IMR-90 (cell line): ENCODE results near the gene RUNX2. TPM values are rescaled to one million over a fixed set of nuclear protein-coding genes. Genes with fewer than 3 reads are reported as not detected.

Experiments used
- ATAC-seq: fragments of 200-7000 bp; cut with Tn5 transposase; 2 replicates; pipeline ENCODE4 v1.9.1; 2020; ENCODE audit warnings: low read depth, mild to moderate bottlenecking, moderate library complexity
- BruUV-seq: library from RNA; stranded (reverse); fragments of 400-500 nt; replicated peaks from 2 replicates; lab custom pipeline; 2021; lab: Mats Ljungman, UMichigan
- CTCF ChIA-PET: fragments of 300-600 bp; formaldehyde crosslinking; extraction: SDS; loops from one replicate; lab custom pipeline; 2021; ENCODE audit warnings: antibody characterized with exemption; lab: Yijun Ruan, JAX
- POLR2A ChIA-PET: fragments of 300-600 bp; sonication (Branson Sonifier 250); formaldehyde crosslinking; loops from one replicate; lab custom pipeline; 2022; ENCODE audit warnings: antibody characterized with exemption; ENCODE audit not compliant: unreplicated experiment; lab: Charles Lee
- DNase-seq: peaks from one replicate; pipeline ENCODE4 v3.0.0; 2013
- H2AFZ ChIP-seq: replicated peaks from 2 replicates; pipeline ENCODE3; 2013; ENCODE audit warnings: low read length, mild to moderate bottlenecking; ENCODE audit not compliant: poor library complexity
- H2AK5ac ChIP-seq: 2 replicates; pipeline ENCODE4 v1.6.1; 2013; ENCODE audit warnings: low read depth, low read length, inconsistent platforms
- H2AK9ac ChIP-seq: replicated peaks from 2 replicates; pipeline ENCODE3; 2013; ENCODE audit warnings: mild to moderate bottlenecking, low read depth, low read length, moderate library complexity; ENCODE audit not compliant: poor library complexity
- H2BK120ac ChIP-seq: 2 replicates; pipeline ENCODE4 v1.6.1; 2013; ENCODE audit warnings: low read depth, low read length, inconsistent platforms
- H2BK15ac ChIP-seq: 3 replicates; pipeline ENCODE4 v1.6.1; 2013; ENCODE audit warnings: low read depth, low read length, inconsistent platforms
- H2BK20ac ChIP-seq: 2 replicates; pipeline ENCODE4 v1.6.1; 2013; ENCODE audit warnings: low read depth, mild to moderate bottlenecking, inconsistent platforms, low read length, moderate library complexity
- H2BK5ac ChIP-seq: 2 replicates; pipeline ENCODE4 v1.6.1; 2013; ENCODE audit warnings: mild to moderate bottlenecking, low read depth, low read length, inconsistent platforms; ENCODE audit not compliant: poor library complexity, severe bottlenecking
- H3K14ac ChIP-seq: replicated peaks from 2 replicates; pipeline ENCODE4 v1.6.1; 2013; ENCODE audit warnings: low read depth, low read length, inconsistent platforms
- H3K18ac ChIP-seq: 2 replicates; pipeline ENCODE4 v1.6.1; 2013; ENCODE audit warnings: low read depth, low read length, control low read depth
- H3K23ac ChIP-seq: 2 replicates; pipeline ENCODE4 v1.6.1; 2013; ENCODE audit warnings: low read depth, low read length, inconsistent platforms
- H3K27ac ChIP-seq: 2 replicates; pipeline ENCODE4 v1.5.1; 2013; ENCODE audit warnings: mild to moderate bottlenecking, control low read depth, low read length; ENCODE audit not compliant: insufficient read depth
- H3K27me3 ChIP-seq: 2 replicates; pipeline ENCODE4 v1.6.1; 2013; ENCODE audit warnings: low read length; ENCODE audit not compliant: control insufficient read depth, insufficient read depth
- H3K36me3 ChIP-seq: 2 replicates; pipeline ENCODE4 v1.6.1; 2013; ENCODE audit warnings: low read length, mixed read lengths; ENCODE audit not compliant: control insufficient read depth, insufficient read depth
- H3K4ac ChIP-seq: 2 replicates; pipeline ENCODE4 v1.6.1; 2013; ENCODE audit warnings: low read depth, low read length, inconsistent platforms
- H3K4me1 ChIP-seq: 2 replicates; pipeline ENCODE4 v1.6.1; 2013; ENCODE audit warnings: low read length, mixed read lengths; ENCODE audit not compliant: control insufficient read depth, insufficient read depth
- H3K4me2 ChIP-seq: 2 replicates; pipeline ENCODE4 v1.6.1; 2013; ENCODE audit warnings: low read depth, mild to moderate bottlenecking, control low read depth, low read length, moderate library complexity
- H3K4me3 ChIP-seq: 2 replicates; pipeline ENCODE4 v1.5.1; 2013; ENCODE audit warnings: low read depth, mild to moderate bottlenecking, control low read depth, low read length, moderate library complexity; ENCODE audit not compliant: insufficient read depth
- H3K56ac ChIP-seq: 2 replicates; pipeline ENCODE4 v1.6.1; 2013; ENCODE audit warnings: low read length, inconsistent platforms; ENCODE audit not compliant: insufficient read depth; ENCODE audit errors: extremely low read depth
- H3K79me1 ChIP-seq, 2 experiments: 2 replicates each; pipeline ENCODE4 v1.6.1; 2013; ENCODE audit warnings: low read length in 2 of 2, inconsistent platforms in 1 of 2, low read depth in 1 of 2
- H3K9ac ChIP-seq: 2 replicates; pipeline ENCODE4 v1.6.1; 2013; ENCODE audit warnings: low read depth, low read length, control low read depth
- H3K9me1 ChIP-seq: 2 replicates; pipeline ENCODE4 v1.6.1; 2013; ENCODE audit warnings: low read length, inconsistent platforms; ENCODE audit not compliant: insufficient read depth
- H3K9me3 ChIP-seq: 2 replicates; pipeline ENCODE4 v1.6.1; 2013; ENCODE audit warnings: low read length; ENCODE audit not compliant: control insufficient read depth, insufficient read depth
- H4K20me1 ChIP-seq: 2 replicates; pipeline ENCODE4 v1.6.1; 2013; ENCODE audit warnings: low read length, inconsistent platforms; ENCODE audit not compliant: insufficient read depth
- H4K5ac ChIP-seq: 2 replicates; pipeline ENCODE4 v1.6.1; 2013; ENCODE audit warnings: mild to moderate bottlenecking, low read depth, low read length, control low read depth
- H4K8ac ChIP-seq, 2 experiments: 2 replicates each; pipeline ENCODE4 v1.6.1; 2013; ENCODE audit warnings: low read depth in 2 of 2, low read length in 2 of 2, control low read depth in 1 of 2, inconsistent platforms in 1 of 2
- H4K91ac ChIP-seq: 2 replicates; pipeline ENCODE4 v1.6.1; 2013; ENCODE audit warnings: low read depth, low read length, inconsistent platforms; ENCODE audit not compliant: insufficient read depth
- CEBPB ChIP-seq: IDR thresholded peaks from 2 replicates; pipeline ENCODE4 v1.6.1; 2012; ENCODE audit warnings: low read depth, low read length, improper control_type of control experiment
- CTCF ChIP-seq: conservative IDR thresholded peaks from 2 replicates; pipeline ENCODE4 v1.5.1; 2012; ENCODE audit warnings: mild to moderate bottlenecking, low read depth, low read length, improper control_type of control experiment
- POLR2A ChIP-seq: IDR thresholded peaks from 2 replicates; pipeline ENCODE4 v1.6.1; 2012; ENCODE audit warnings: mild to moderate bottlenecking, low read depth, low read length
- whole genome bisulfite sequencing, 2 experiments: methylation state at CpG; one replicate each; pipeline versions ENCODE4 v1.1.5 to v1.1.7; 2013; ENCODE audit warnings: missing lambda C conversion rate in 2 of 2; ENCODE audit not compliant: insufficient read length in 1 of 2; ENCODE audit errors: extremely low coverage in 2 of 2; 5-methylcytosine and 5-hydroxymethylcytosine counted together
- dilution Hi-C: fragments of 300-500 bp; cut with HindIII; formaldehyde crosslinking; loops from one replicate; pipeline ENCODE4 v1.14.3; 2018; ENCODE audit warnings: low sequenced_read_pairs; ENCODE audit not compliant: unreplicated experiment
- in situ Hi-C: fragments of 300-500 bp; cut with MboI; formaldehyde crosslinking; loops from 3 replicates; pipeline ENCODE4 v1.14.3; 2019; ENCODE audit warnings: low sequenced_read_pairs, inconsistent platforms, mixed read lengths
- intact Hi-C: fragments of 100-400 bp; cut with micrococcal nuclease; formaldehyde crosslinking; loops from 2 replicates; pipeline ENCODE4 v1.10.0; 2022
- polyA plus RNA-seq, 3 experiments: library from polyadenylated mRNA; depleted of rRNA; stranded (reverse); fragments of >200 nt; gene quantifications; 2 replicates each; pipeline ENCODE4 v1.2.3, GENCODE V29; 2012; ENCODE audit warnings: low replicate concordance in 1 of 3
- total RNA-seq: library from RNA; depleted of rRNA; stranded (reverse); fragments of >200 nt; gene quantifications from 2 replicates; pipeline ENCODE4 v1.2.3, GENCODE V29; 2012

The RUNX2 gene
- total and polyA plus RNA-seq, 2 of the 4 experiments (the other 2 are of a cell fraction) = 2.3 to 4.7 TPM

DNA sequence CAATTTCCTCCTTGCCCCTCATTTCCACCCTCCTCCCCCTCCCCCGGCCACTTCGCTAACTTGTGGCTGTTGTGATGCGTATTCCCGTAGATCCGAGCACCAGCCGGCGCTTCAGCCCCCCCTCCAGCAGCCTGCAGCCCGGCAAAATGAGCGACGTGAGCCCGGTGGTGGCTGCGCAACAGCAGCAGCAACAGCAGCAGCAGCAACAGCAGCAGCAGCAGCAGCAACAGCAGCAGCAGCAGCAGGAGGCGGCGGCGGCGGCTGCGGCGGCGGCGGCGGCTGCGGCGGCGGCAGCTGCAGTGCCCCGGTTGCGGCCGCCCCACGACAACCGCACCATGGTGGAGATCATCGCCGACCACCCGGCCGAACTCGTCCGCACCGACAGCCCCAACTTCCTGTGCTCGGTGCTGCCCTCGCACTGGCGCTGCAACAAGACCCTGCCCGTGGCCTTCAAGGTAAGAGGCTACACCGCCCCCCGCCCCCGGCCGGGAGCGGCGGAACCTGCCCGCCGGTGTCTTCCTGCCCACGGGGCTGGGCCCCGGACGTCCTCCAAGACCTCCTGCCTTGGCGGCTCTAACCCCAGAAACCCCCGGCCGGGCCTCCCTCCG is 94.5 kb downstream of the RUNX2 start:
- DNase-seq = peak; percentile 55
- POLR2A ChIA-PET = no interaction called here

More for the DNA sequence above, 94.5 kb downstream of the RUNX2 start:
- peak overlapping the region; percentile 69 for H3K18ac ChIP-seq
- intact Hi-C loops = loop anchor here (1.0 to 10.0 kb wide), 6 partner anchors 60 to 767 kb away; no protein-coding TSS in a partner anchor
- peak; percentile 17 for ATAC-seq
- peak overlapping the region; percentile 83 for H2AK9ac ChIP-seq
- H2BK120ac ChIP-seq = peak overlapping the region; percentile 86
- dilution Hi-C loops = no loop called here
- 0 out of 3 replicates have a peak overlapping the region, but pooled peaks have one; percentile 67 for H2BK15ac ChIP-seq
- H4K8ac ChIP-seq = peak overlapping the region; percentile 83 to 86; a peak in 2 of 4 replicates
- H3K4me3 ChIP-seq = peak overlapping the region; percentile 99
- peaks cover 11% of the 10 kb centered on the region for H3K4me1 ChIP-seq
- CTCF ChIA-PET = interaction anchor here (0.8 to 1.2 kb wide), 4 partner anchors 45 to 792 kb away, joined by 3 to 10 read pairs (median 3); partner anchors contain the start of gene SUPT3H
- H3K23ac ChIP-seq = peak overlapping the region; percentile 79; the same call in 1 of the 2 replicates
- H2AFZ ChIP-seq = peak overlapping the region; percentile 89
- H4K20me1 ChIP-seq = no peaks in the 10 kb centered on the region
- no peak overlapping the region for H2BK20ac ChIP-seq
- no TSS peak for BruUV-seq
- no peaks in the 10 kb centered on the region for H3K9me1 ChIP-seq
- no peaks in the 10 kb centered on the region for H3K27me3 ChIP-seq
- peak overlapping the region; percentile 66; the same call in 1 of the 2 replicates for H3K14ac ChIP-seq
- peak overlapping the region; percentile 87 for H3K4ac ChIP-seq
- H4K5ac ChIP-seq = peak overlapping the region; percentile 79
- in situ Hi-C loops = loop anchor here (5.0 to 25.0 kb wide), 4 partner anchors 290 to 938 kb away; no protein-coding TSS in a partner anchor
- WGBS, 2 experiments = 0% methylated on average over 35 of the region's 55 CpGs; no CpG with 5 or more reads in 1 of the 2 experiments
- H3K9me3 ChIP-seq = no peaks in the 10 kb centered on the region
- H3K79me1 ChIP-seq = peaks cover 19 to 26% of the 10 kb centered on the region in 2 experiments
- peak overlapping the region; percentile 83 for H3K27ac ChIP-seq
- H3K4me2 ChIP-seq = peak overlapping the region; percentile 86
- peak overlapping the region; percentile 88 for H3K9ac ChIP-seq
- TF ChIP-seq POLR2A = no peak
- TF ChIP-seq CEBPB = 0 out of 2 replicates have a peak, but pooled peaks have one; percentile 20
- no peak for TF ChIP-seq CTCF
- H2BK5ac ChIP-seq = peak overlapping the region; percentile 79
- H4K91ac ChIP-seq = peak overlapping the region; percentile 89
- H3K36me3 ChIP-seq = no peaks in the 10 kb centered on the region
- H2AK5ac ChIP-seq = peak overlapping the region; percentile 23; the same call in 1 of the 2 replicates
- H3K56ac ChIP-seq = peak overlapping the region; percentile 66; the same call in 1 of the 2 replicates
